GM19238 (cell line): ENCODE measurements around the gene MRPL10.

Source experiments
- DNase-seq: peaks from one replicate; pipeline ENCODE4 v3.0.0; 2011; ENCODE audit warnings: low spot score; ENCODE audit not compliant: insufficient read length

The MRPL10 gene

GRCh38 chr17:47831003-47831933 lies at the start of gene MRPL10, which contains the start of gene LRRC46:
Gene MRPL10, minus strand, starts transcription at chr17:47831541. Its CDS starts 30 bp downstream, at chr17:47831511.
Gene LRRC46, plus strand, starts transcription at chr17:47831670. Its CDS starts 320 bp downstream, at chr17:47831990.
- peak; percentile 98 for DNase-seq

GRCh38 chr17:47879776-47880454 lies 48.6 kb upstream of the MRPL10 start:
- DNase-seq = no peak

- no peak for DNase-seq
These were observed 47.8 kb upstream of the MRPL10 start for GRCh38 chr17:47879028-47879585.

- no peak for DNase-seq
These were observed 47.1 kb upstream of the MRPL10 start for GRCh38 chr17:47878203-47879027.

GRCh38 chr17:47877368-47878034 lies 46.2 kb upstream of the MRPL10 start:
- DNase-seq = no peak

- no peak for DNase-seq
These were observed 44.0 kb upstream of the MRPL10 start for GRCh38 chr17:47875011-47875985.

GRCh38 chr17:47873200-47874090 lies 42.1 kb upstream of the MRPL10 start:
- DNase-seq = no peak

GRCh38 chr17:47872651-47873161 lies 41.4 kb upstream of the MRPL10 start:
- DNase-seq = no peak

GRCh38 chr17:47872019-47872650 lies 40.8 kb upstream of the MRPL10 start:
- no peak for DNase-seq

- DNase-seq = no peak
These were observed 39.7 kb upstream of the MRPL10 start for GRCh38 chr17:47871048-47871447.

- DNase-seq = no peak
These were observed 38.7 kb upstream of the MRPL10 start for GRCh38 chr17:47870056-47870455.

- no peak for DNase-seq
These were observed 37.8 kb upstream of the MRPL10 start for GRCh38 chr17:47869114-47869513.

- no peak for DNase-seq
These were observed 36.6 kb upstream of the MRPL10 start for GRCh38 chr17:47867813-47868533.

- DNase-seq = no peak
These were observed 35.6 kb upstream of the MRPL10 start for GRCh38 chr17:47866941-47867340.

- no peak for DNase-seq
These were observed 33.5 kb upstream of the MRPL10 start for GRCh38 chr17:47864791-47865216.

GRCh38 chr17:47862621-47863440 lies 31.5 kb upstream of the MRPL10 start:
- DNase-seq = no peak
